ENCODE measurements around the gene IZUMO1R. TPM values are rescaled to one million over a fixed set of nuclear protein-coding genes. Genes with fewer than 3 reads are reported as not detected.
"Not testable (repeated sequence)": the region's sequence is repeated elsewhere in the genome, so short reads cannot be mapped to it uniquely, and the experiment has no call there.

The IZUMO1R gene
- total RNA-seq, 2 donors from 2014 or later = not detected

DNA sequence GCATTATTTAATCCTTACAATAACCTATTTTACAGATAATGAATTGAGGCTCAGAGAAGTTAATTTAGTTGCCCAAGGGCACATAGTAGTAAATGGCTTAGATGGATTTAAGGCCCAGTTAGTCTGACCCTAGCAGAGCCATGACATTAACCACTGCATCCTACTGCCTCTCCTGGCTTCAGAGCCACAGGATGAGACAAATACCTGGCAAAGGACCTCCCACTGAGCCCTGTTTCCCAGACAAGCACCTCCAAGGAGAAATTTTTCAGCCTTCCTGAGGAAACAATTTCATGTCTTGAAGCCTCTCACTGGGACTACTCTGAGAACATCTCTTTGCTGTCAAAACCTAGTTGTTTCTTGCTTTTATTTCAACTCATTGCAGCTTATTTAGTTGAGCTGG lies 28.4 kb downstream of the IZUMO1R start:
- Mint-ChIP-seq H3K27me3 (ENCODE audit: low read depth) (peaks cover 11% of the 10 kb centered on the region), H3K4me3 (no peak overlapping the region)

DNA sequence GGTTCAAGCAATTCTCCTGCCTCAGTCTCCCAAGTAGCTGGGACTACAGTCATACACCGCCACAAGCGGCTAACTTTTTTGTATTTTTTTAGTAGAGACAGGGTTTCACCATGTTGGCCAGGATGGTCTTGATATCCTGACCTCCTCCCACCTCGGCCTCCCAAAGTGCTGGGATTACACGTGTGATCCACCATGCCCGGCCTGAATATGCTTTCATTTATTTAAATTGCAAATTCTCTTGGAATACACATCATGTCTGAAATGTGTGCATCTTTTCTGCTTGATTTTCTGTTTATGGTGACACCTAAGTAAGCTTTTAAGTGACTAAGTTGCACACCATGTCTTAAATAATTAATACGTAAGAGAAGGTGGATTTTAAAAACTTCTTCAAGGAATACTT lies 31.7 kb downstream of the IZUMO1R start:
- H3K4me1 Mint-ChIP-seq (ENCODE audit: low read depth) = no peaks in the 10 kb centered on the region
- no peak for ATAC-seq (replicated peaks in 1 of 2)
- H3K9me3 Mint-ChIP-seq = peaks cover 0 to 2% of the 10 kb centered on the region in 2 donors
- DNase-seq = no peak
- no peak overlapping the region for H3K27ac Mint-ChIP-seq
- H3K4me3 Mint-ChIP-seq = no peak overlapping the region
- H3K27me3 Mint-ChIP-seq (ENCODE audit: low read depth) = peaks cover 11% of the 10 kb centered on the region
- H3K36me3 Mint-ChIP-seq (ENCODE audit: insufficient read depth in 2 of 2) = no peaks in the 10 kb centered on the region

More for the DNA sequence above, 28.4 kb downstream of the IZUMO1R start:
- Mint-ChIP-seq H3K9me3 (no peaks in the 10 kb centered on the region), H3K4me1 (ENCODE audit: low read depth) (no peaks in the 10 kb centered on the region), H3K36me3 (ENCODE audit: insufficient read depth in 2 of 2) (no peaks in the 10 kb centered on the region), H3K27ac (no peak overlapping the region)
- ATAC-seq (replicated peaks in 1 of 2) = no peak
- DNase-seq = no peak

DNA sequence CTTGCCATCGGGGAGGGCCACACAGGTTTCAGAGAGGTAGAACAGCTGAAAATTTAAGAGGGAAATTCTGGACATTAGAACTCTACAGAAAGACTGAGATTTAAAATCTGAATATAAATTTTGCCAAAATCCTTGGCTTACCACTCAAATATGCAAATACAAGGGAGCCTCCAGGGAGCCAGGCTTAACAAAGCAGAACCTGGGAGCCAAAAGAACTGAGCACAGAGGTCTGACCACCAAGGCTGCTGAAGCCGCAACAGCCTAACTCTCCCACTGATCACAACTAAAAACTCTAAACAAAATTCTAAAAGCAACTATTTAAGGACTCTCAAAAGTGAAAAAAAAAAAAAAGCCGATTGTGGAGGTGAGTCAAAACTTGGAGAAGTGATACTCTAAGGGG lies 34.3 kb downstream of the IZUMO1R start:
- H3K27me3 Mint-ChIP-seq (ENCODE audit: low read depth) = peaks cover 11% of the 10 kb centered on the region
- no peak overlapping the region for H3K4me3 Mint-ChIP-seq
- peaks cover 0 to 2% of the 10 kb centered on the region in 2 donors for H3K9me3 Mint-ChIP-seq
- ATAC-seq (replicated peaks in 1 of 2) = no peak
- no peak for DNase-seq
- no peaks in the 10 kb centered on the region for H3K4me1 Mint-ChIP-seq (ENCODE audit: low read depth)
- H3K27ac Mint-ChIP-seq = no peak overlapping the region
- no peaks in the 10 kb centered on the region for H3K36me3 Mint-ChIP-seq (ENCODE audit: insufficient read depth in 2 of 2)

DNA sequence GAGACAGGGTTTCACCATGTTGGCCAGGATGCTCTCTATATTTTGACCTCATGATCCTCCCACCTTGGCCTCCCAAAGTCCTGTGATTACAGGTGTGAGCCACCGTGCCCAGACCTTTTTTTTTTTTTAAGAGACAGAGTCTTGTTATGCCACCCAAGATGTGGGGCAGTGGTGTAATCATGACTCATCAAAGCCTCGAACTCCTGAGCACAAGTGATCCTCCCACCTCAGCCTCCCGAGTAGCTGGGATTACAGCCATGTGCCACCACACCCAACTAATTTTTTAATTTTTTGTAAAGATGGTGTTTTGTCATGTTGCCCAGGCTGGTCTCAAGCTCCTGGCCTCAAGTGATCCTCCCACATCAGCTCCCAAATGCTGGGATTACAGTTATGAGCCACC lies 37.9 kb downstream of the IZUMO1R start:
- no peaks in the 10 kb centered on the region for H3K36me3 Mint-ChIP-seq (ENCODE audit: insufficient read depth in 2 of 2)
- DNase-seq (no peak), ATAC-seq (replicated peaks in 1 of 2) (no peak)
- H3K4me3 Mint-ChIP-seq = no peak overlapping the region
- peaks cover 0 to 2% of the 10 kb centered on the region in 2 donors for H3K9me3 Mint-ChIP-seq
- H3K27me3 Mint-ChIP-seq (ENCODE audit: low read depth) = no peaks in the 10 kb centered on the region
- H3K4me1 Mint-ChIP-seq (ENCODE audit: low read depth) = no peaks in the 10 kb centered on the region
- no peak overlapping the region for H3K27ac Mint-ChIP-seq

GRCh38 chr11:94343495-94343894 lies 39.1 kb downstream of the IZUMO1R start:
- peaks cover 0 to 2% of the 10 kb centered on the region in 2 donors for H3K9me3 Mint-ChIP-seq
- ATAC-seq (replicated peaks in 1 of 2) (no peak), DNase-seq (no peak)
- H3K4me1 Mint-ChIP-seq (ENCODE audit: low read depth) = no peaks in the 10 kb centered on the region
- H3K27ac Mint-ChIP-seq = no peak overlapping the region
- H3K4me3 Mint-ChIP-seq = no peak overlapping the region
- no peaks in the 10 kb centered on the region for H3K36me3 Mint-ChIP-seq (ENCODE audit: insufficient read depth in 2 of 2)
- H3K27me3 Mint-ChIP-seq (ENCODE audit: low read depth) = no peaks in the 10 kb centered on the region

GRCh38 chr11:94346311-94346710 lies 41.9 kb downstream of the IZUMO1R start:
- H3K4me3 Mint-ChIP-seq; H3K27ac Mint-ChIP-seq; ATAC-seq (replicated peaks in 1 of 2); H3K4me1 Mint-ChIP-seq (ENCODE audit: low read depth); H3K9me3 Mint-ChIP-seq; DNase-seq; H3K36me3 Mint-ChIP-seq (ENCODE audit: insufficient read depth in 2 of 2); H3K27me3 Mint-ChIP-seq (ENCODE audit: low read depth): not testable (repeated sequence)

- not testable (repeated sequence) for H3K27me3 Mint-ChIP-seq (ENCODE audit: low read depth); ATAC-seq (replicated peaks in 1 of 2); H3K4me1 Mint-ChIP-seq (ENCODE audit: low read depth); DNase-seq; H3K9me3 Mint-ChIP-seq; H3K27ac Mint-ChIP-seq; H3K36me3 Mint-ChIP-seq (ENCODE audit: insufficient read depth in 2 of 2); H3K4me3 Mint-ChIP-seq
Measured at GRCh38 chr11:94350850-94351563, 46.6 kb downstream of the IZUMO1R start.

Other genes starting within 250 kb of the IZUMO1R start
- 10 to 100 TPM; 10.3 to 13.5 TPM for gene PANX1, start 175.7 kb upstream of the IZUMO1R start, total RNA-seq
- under 1 TPM; 0.12 to 0.19 TPM for gene GPR83, start 96.8 kb downstream of the IZUMO1R start, total RNA-seq
- 10 to 100 TPM; 43.8 to 49.1 TPM for gene MRE11, start 189.3 kb downstream of the IZUMO1R start, total RNA-seq
- gene ANKRD49, start 189.4 kb downstream of the IZUMO1R start, total RNA-seq = 10 to 100 TPM; 24.2 to 28.1 TPM
- not detected for gene C11orf97, start 207.9 kb downstream of the IZUMO1R start, total RNA-seq
- 1 to 10 TPM; 5.4 to 5.5 TPM for gene FUT4, start 239.3 kb downstream of the IZUMO1R start, total RNA-seq

Data from activated T-cell treated with anti-CD3 and anti-CD28 coated beads, Interleukin-2, amount 50 U/mL, for 72 hours (primary cell).